ENCODE results near the gene PLXNA1.

DNA sequence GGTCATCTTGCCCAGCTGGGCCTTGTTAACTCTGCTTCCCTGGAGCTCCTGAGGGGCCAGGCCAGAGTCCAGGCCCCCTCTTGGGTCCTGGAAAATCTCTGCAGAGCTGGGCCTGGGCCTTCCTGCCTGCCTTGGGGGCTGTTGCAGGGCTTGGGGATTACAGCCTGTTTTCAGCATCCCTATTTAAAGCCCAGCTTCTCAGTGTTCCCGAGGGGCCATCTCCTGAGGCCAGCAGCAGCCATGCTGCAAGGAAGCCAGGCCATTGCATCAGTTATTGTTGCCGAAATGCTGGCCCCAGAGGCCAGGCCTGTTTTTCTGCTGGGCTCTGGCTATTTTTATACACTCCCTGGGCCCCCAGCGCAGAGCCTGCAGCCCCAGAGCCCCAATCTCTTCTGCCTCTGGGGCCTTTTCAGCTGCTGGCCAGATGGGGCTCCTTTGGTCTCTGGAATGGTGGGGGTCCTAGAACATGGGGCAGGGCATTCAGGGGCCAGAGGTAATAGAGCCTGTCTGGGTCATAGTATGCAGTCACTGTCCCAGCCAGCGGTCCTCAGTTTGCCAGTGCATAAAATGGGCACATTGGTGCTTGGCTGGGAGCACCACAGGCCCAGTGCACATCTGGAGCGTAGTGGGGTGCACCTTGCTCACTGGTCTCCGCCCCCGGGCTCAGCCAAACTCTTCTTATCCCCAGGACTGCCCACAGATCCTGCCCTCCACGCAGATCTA lies 28.5 kb downstream of the PLXNA1 start:
- TF ChIP-seq, protein P1, sequence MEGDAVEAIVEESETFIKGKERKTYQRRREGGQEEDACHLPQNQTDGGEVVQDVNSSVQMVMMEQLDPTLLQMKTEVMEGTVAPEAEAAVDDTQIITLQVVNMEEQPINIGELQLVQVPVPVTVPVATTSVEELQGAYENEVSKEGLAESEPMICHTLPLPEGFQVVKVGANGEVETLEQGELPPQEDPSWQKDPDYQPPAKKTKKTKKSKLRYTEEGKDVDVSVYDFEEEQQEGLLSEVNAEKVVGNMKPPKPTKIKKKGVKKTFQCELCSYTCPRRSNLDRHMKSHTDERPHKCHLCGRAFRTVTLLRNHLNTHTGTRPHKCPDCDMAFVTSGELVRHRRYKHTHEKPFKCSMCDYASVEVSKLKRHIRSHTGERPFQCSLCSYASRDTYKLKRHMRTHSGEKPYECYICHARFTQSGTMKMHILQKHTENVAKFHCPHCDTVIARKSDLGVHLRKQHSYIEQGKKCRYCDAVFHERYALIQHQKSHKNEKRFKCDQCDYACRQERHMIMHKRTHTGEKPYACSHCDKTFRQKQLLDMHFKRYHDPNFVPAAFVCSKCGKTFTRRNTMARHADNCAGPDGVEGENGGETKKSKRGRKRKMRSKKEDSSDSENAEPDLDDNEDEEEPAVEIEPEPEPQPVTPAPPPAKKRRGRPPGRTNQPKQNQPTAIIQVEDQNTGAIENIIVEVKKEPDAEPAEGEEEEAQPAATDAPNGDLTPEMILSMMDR (IDR thresholded peaks at IDR 0.05; ENCODE audit: insufficient read depth, low read length, poor library complexity, severe bottlenecking) = no peak
- TF ChIP-seq EZH2phosphoT487 (conservative IDR thresholded peaks at IDR 0.05; ENCODE audit: low read length) = no peak

All from SU-DHL-6 (cell line).